GM04503 (cell line): ENCODE data around the gene PSME4.
"Not testable (repeated sequence)": the region's sequence is repeated elsewhere in the genome, so short reads cannot be mapped to it uniquely, and the experiment has no call there.

Source experiments
- DNase-seq: peaks from one replicate; pipeline ENCODE4 v3.0.0-alpha.2; 2012; ENCODE audit warnings: low read depth

Gene PSME4

GRCh38 chr2:53964987-53965687 lies 5.7 kb downstream of the PSME4 start:
- no peak for DNase-seq

- DNase-seq = no peak
These were observed 6.4 kb downstream of the PSME4 start for GRCh38 chr2:53964257-53964952.

GRCh38 chr2:53961478-53962216 lies 9.1 kb downstream of the PSME4 start:
- not testable (repeated sequence) for DNase-seq

- DNase-seq = no peak
These were observed 10.3 kb downstream of the PSME4 start for GRCh38 chr2:53960476-53960875.

- no peak for DNase-seq
These were observed 12.3 kb downstream of the PSME4 start for GRCh38 chr2:53958443-53958842.

- no peak for DNase-seq
These were observed 18.3 kb downstream of the PSME4 start for GRCh38 chr2:53952519-53952918.

GRCh38 chr2:53949457-53949856 lies 21.3 kb downstream of the PSME4 start:
- no peak for DNase-seq

GRCh38 chr2:53945538-53945937 lies 25.3 kb downstream of the PSME4 start:
- DNase-seq = no peak

- no peak for DNase-seq
These were observed 26.3 kb downstream of the PSME4 start for GRCh38 chr2:53944542-53944941.

- no peak for DNase-seq
These were observed 28.5 kb downstream of the PSME4 start for GRCh38 chr2:53942280-53942679.

- no peak for DNase-seq
These were observed 29.0 kb downstream of the PSME4 start for GRCh38 chr2:53941749-53942148.

- DNase-seq = no peak
These were observed 31.1 kb downstream of the PSME4 start for GRCh38 chr2:53939656-53940055.

- no peak for DNase-seq
These were observed 31.9 kb downstream of the PSME4 start for GRCh38 chr2:53938904-53939303.

GRCh38 chr2:53933329-53933728 lies 37.5 kb downstream of the PSME4 start:
- DNase-seq = no peak

GRCh38 chr2:53926321-53926720 lies 44.5 kb downstream of the PSME4 start:
- DNase-seq = not testable (repeated sequence)

GRCh38 chr2:53913721-53914120 lies 57.1 kb downstream of the PSME4 start:
- DNase-seq = peak; percentile 3

GRCh38 chr2:53911434-53912189 lies 59.2 kb downstream of the PSME4 start:
- DNase-seq = no peak

- no peak for DNase-seq
These were observed 63.2 kb downstream of the PSME4 start for GRCh38 chr2:53907582-53907981.

- no peak for DNase-seq
These were observed 65.4 kb downstream of the PSME4 start for GRCh38 chr2:53905396-53905795.

GRCh38 chr2:53903011-53903410 lies 67.8 kb downstream of the PSME4 start:
- DNase-seq = no peak

GRCh38 chr2:53901192-53901591 lies 69.6 kb downstream of the PSME4 start:
- DNase-seq = no peak

- no peak for DNase-seq
These were observed 73.9 kb downstream of the PSME4 start for GRCh38 chr2:53896864-53897263.
